Endothelial cell of umbilical vein (primary cell): ENCODE results near the gene UNC119B. TPM values are rescaled to one million over a fixed set of nuclear protein-coding genes. Genes with fewer than 3 reads are reported as not detected.
A peak's percentile ranks its signal among the peaks of the same experiment; 100 is the strongest.

ENCODE experiments used
- BruUV-seq: library from RNA; stranded (reverse); fragments of 400-500 nt; replicated peaks from 2 replicates; lab custom pipeline; 2021; lab: Mats Ljungman, UMichigan
- CTCF ChIA-PET: fragments of 300-600, 350-600 bp; sonication (Branson Sonifier 250); formaldehyde crosslinking; loops from one replicate; lab custom pipeline; 2021; ENCODE audit warnings: antibody characterized with exemption, inconsistent platforms; lab: Charles Lee
- POLR2A ChIA-PET: fragments of 300-600, 350-600 bp; sonication (Branson Sonifier 250); formaldehyde crosslinking; loops from one replicate; lab custom pipeline; 2021; ENCODE audit warnings: antibody characterized with exemption, inconsistent platforms; lab: Charles Lee
- DNase-seq: peaks from one replicate; pipeline ENCODE4 v3.0.0-alpha.2; 2011; ENCODE audit warnings: low read depth, low spot score
- FAIRE-seq: peaks from 2 replicates; lab custom pipeline; 2011; peaks lifted over from hg19 to GRCh38; lab: Jason Lieb, UNC
- H2AFZ ChIP-seq: 2 replicates; pipeline ENCODE4 v1.6.0; 2012; ENCODE audit warnings: low read depth, low read length, control low read depth, inconsistent platforms
- H3K27ac ChIP-seq: 2 replicates; pipeline ENCODE4 v1.5.1; 2011; ENCODE audit warnings: low read depth, mild to moderate bottlenecking, control low read depth, low read length, moderate library complexity; ENCODE audit not compliant: insufficient read depth
- H3K27me3 ChIP-seq, 2 experiments: 2 replicates each; pipeline versions ENCODE4 v1.6.0 to v1.6.1; 2011; ENCODE audit warnings: low read length in 2 of 2, mixed read lengths in 1 of 2; ENCODE audit not compliant: control insufficient read depth in 2 of 2, insufficient read depth in 2 of 2
- H3K36me3 ChIP-seq, 2 experiments: 2 replicates in 1 of 2; 3 replicates in 1 of 2; pipeline ENCODE4 v1.5.1; 2011; ENCODE audit warnings: low read length in 2 of 2, mild to moderate bottlenecking in 1 of 2, moderate library complexity in 1 of 2; ENCODE audit not compliant: control insufficient read depth in 2 of 2, insufficient read depth in 2 of 2; ENCODE audit errors: extremely low read depth in 1 of 2
- H3K4me1 ChIP-seq: 3 replicates; pipeline ENCODE4 v1.5.1; 2011; ENCODE audit warnings: mild to moderate bottlenecking, low read length; ENCODE audit not compliant: control insufficient read depth, insufficient read depth; ENCODE audit errors: extremely low read depth
- H3K4me2 ChIP-seq: 2 replicates; pipeline ENCODE4 v1.6.1; 2011; ENCODE audit warnings: low read length, control low read depth, mixed read lengths; ENCODE audit not compliant: insufficient read depth
- H3K4me3 ChIP-seq, 3 experiments: fragments of 200-600 bp in 1 of 3; sonication (generic), shearing (Covaris generic) in 1 of 3; replicated peaks in 1 of 3; 2 replicates each; pipeline ENCODE4 v1.5.1; 2011 to 2016; ENCODE audit warnings: control low read depth in 3 of 3, low read length in 3 of 3, mild to moderate bottlenecking in 2 of 3, inconsistent platforms in 1 of 3, low read depth in 1 of 3, moderate library complexity in 1 of 3; ENCODE audit not compliant: insufficient read depth in 1 of 3
- H3K79me2 ChIP-seq: 2 replicates; pipeline ENCODE4 v1.6.0; 2012; ENCODE audit warnings: low read length, inconsistent platforms; ENCODE audit not compliant: control insufficient read depth, insufficient read depth
- H3K9ac ChIP-seq: replicated peaks from 2 replicates; pipeline ENCODE3; 2011; ENCODE audit warnings: low read length, control low read depth; ENCODE audit not compliant: insufficient read depth; ENCODE audit errors: extremely low read depth
- H3K9me1 ChIP-seq: replicated peaks from 3 replicates; pipeline ENCODE4 v1.6.0; 2011; ENCODE audit warnings: mild to moderate bottlenecking, low read length; ENCODE audit not compliant: control insufficient read depth, insufficient read depth; ENCODE audit errors: extremely low read depth
- H3K9me3 ChIP-seq: replicated peaks from 2 replicates; pipeline ENCODE4 v1.5.1; 2012; ENCODE audit warnings: low read length, inconsistent platforms; ENCODE audit not compliant: control insufficient read depth, insufficient read depth
- H4K20me1 ChIP-seq: replicated peaks from 2 replicates; pipeline ENCODE3; 2011; ENCODE audit warnings: mild to moderate bottlenecking, low read length; ENCODE audit not compliant: control insufficient read depth, insufficient read depth; ENCODE audit errors: extremely low read depth
- CTCF ChIP-seq, 2 donors: IDR thresholded peaks; 1 replicate in 1 of 2; 2 replicates in 1 of 2; pipeline ENCODE4 v1.5.1; 2011; ENCODE audit warnings: low read length in 2 of 2, mild to moderate bottlenecking in 2 of 2, moderate library complexity in 2 of 2, control low read depth in 1 of 2, inconsistent platforms in 1 of 2, low read depth in 1 of 2; ENCODE audit not compliant: insufficient read depth in 1 of 2; ENCODE audit errors: extremely low read depth in 1 of 2
- EZH2 ChIP-seq: IDR thresholded peaks from 2 replicates; pipeline ENCODE4 v1.6.1; 2012; ENCODE audit warnings: borderline replicate concordance, low read depth, mild to moderate bottlenecking, moderate library complexity, low read length, inconsistent platforms; ENCODE audit not compliant: severe bottlenecking
- FOS ChIP-seq: IDR thresholded peaks from 2 replicates; pipeline ENCODE4 v1.6.1; 2011; ENCODE audit warnings: mild to moderate bottlenecking, low read length, moderate library complexity, borderline replicate concordance; ENCODE audit not compliant: insufficient read depth
- GATA2 ChIP-seq: IDR thresholded peaks from 2 replicates; pipeline ENCODE4 v1.7.0; 2011; ENCODE audit warnings: low read depth, mild to moderate bottlenecking, moderate library complexity, mixed read lengths, low read length; ENCODE audit not compliant: insufficient read length, insufficient read depth
- JUN ChIP-seq: IDR thresholded peaks from 2 replicates; pipeline ENCODE4 v1.6.1; 2011; ENCODE audit warnings: borderline replicate concordance, low read depth; ENCODE audit not compliant: insufficient read length, insufficient read depth
- MYC ChIP-seq: IDR thresholded peaks from one replicate; pipeline ENCODE4 v1.6.1; 2011; ENCODE audit warnings: mild to moderate bottlenecking, low read depth, low read length
- POLR2A ChIP-seq: IDR thresholded peaks from 2 replicates; pipeline ENCODE4 v1.6.1; 2012; ENCODE audit warnings: low read depth, mild to moderate bottlenecking, control low read depth, low read length
- POLR2AphosphoS5 ChIP-seq: IDR thresholded peaks from 2 replicates; pipeline ENCODE4 v1.6.1; 2012; ENCODE audit warnings: low read depth, mild to moderate bottlenecking, control low read depth, low read length, moderate library complexity; ENCODE audit not compliant: insufficient read depth
- dilution Hi-C: fragments of 300-500 bp; cut with MboI; formaldehyde crosslinking; loops from one replicate; pipeline ENCODE4 v1.15.0; 2019; ENCODE audit warnings: low sequenced_read_pairs; ENCODE audit not compliant: extremely low pct_ligation_motif_present
- intact Hi-C: fragments of 100-400 bp; cut with micrococcal nuclease; formaldehyde crosslinking; loops from one replicate; pipeline ENCODE4 v1.10.0; 2022
- polyA plus RNA-seq, 4 experiments: library from polyadenylated mRNA; depleted of rRNA in 3 of 4; stranded (reverse) in 3 of 4; unstranded in 1 of 4; fragments of >200 nt; gene quantifications; 2 replicates each; pipeline versions ENCODE4 v1.2.1 to v1.2.3, GENCODE V29; 2011 to 2012; ENCODE audit warnings: missing spikeins in 1 of 4
- total RNA-seq: library from RNA; stranded (reverse); gene quantifications from 2 replicates; pipeline ENCODE4 v1.2.3, GENCODE V29; 2021
- TF ChIP-seq, protein P1 (sequence below): IDR thresholded peaks from 2 replicates; pipeline ENCODE4 v1.6.1; 2011; ENCODE audit not compliant: insufficient read depth, insufficient read length

The UNC119B gene
- total and polyA plus RNA-seq, 2 donors (not counting 3 experiments of a cell fraction or from before 2014, with no cell fraction given), result 23.1 to 33.7 TPM

- no peaks in the 10 kb centered on the region for H3K36me3 ChIP-seq
- ChIA-PET POLR2A (no interaction called here), CTCF (interaction anchor here (1.4 to 3.9 kb wide), 5 partner anchors 9 to 284 kb away, joined by 3 to 21 read pairs (median 15); no protein-coding TSS in a partner anchor)
- peak overlapping the region; percentile 46 for H3K27ac ChIP-seq
- dilution Hi-C loops, result no loop called here
- FAIRE-seq (peak; percentile 12), DNase-seq (peak; percentile 46)
- no peak for TF ChIP-seq FOS
- TF ChIP-seq GATA2, result no peak
- no peak for TF ChIP-seq EZH2
- TF ChIP-seq, protein P1, sequence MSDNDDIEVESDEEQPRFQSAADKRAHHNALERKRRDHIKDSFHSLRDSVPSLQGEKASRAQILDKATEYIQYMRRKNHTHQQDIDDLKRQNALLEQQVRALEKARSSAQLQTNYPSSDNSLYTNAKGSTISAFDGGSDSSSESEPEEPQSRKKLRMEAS, result no peak
- TF ChIP-seq CTCF (IDR thresholded peaks at IDR 0.05; ENCODE audit: extremely low read depth in 1 of 2, insufficient read depth in 1 of 2, low read depth in 1 of 2, low read length in 2 of 2), result no peak
- TF ChIP-seq POLR2AphosphoS5, result no peak
- TF ChIP-seq POLR2A, result no peak
- TF ChIP-seq MYC, result no peak
- TF ChIP-seq JUN, result no peak
- peaks cover 55% of the 10 kb centered on the region for H3K79me2 ChIP-seq
- H3K4me2 ChIP-seq, result peak overlapping the region; percentile 97
- H2AFZ ChIP-seq, result peak overlapping the region; percentile 21
- no peaks in the 10 kb centered on the region for H4K20me1 ChIP-seq
- H3K4me3 ChIP-seq, result peak overlapping the region; percentile 77 to 88 (median 80)
- BruUV-seq, result no TSS peak
- H3K9me1 ChIP-seq, result no peaks in the 10 kb centered on the region
- no peaks in the 10 kb centered on the region for H3K27me3 ChIP-seq
- peak overlapping the region; percentile 91 for H3K9ac ChIP-seq
- peaks cover 35% of the 10 kb centered on the region for H3K4me1 ChIP-seq
- H3K9me3 ChIP-seq, result no peaks in the 10 kb centered on the region
- intact Hi-C loops, result loop anchor here (1.0 kb wide), 3 partner anchors 10 to 38 kb away; partner anchors contain the start of gene UNC119B
Measured at GRCh38 chr12:120687578-120688289, 22.5 kb upstream of the UNC119B start.
